HG02623 (cell line): ENCODE data around the gene PRKN.

Experiments
- ATAC-seq: cut with Tn5 transposase; IDR thresholded peaks from one replicate; pipeline ENCODE4 v1.9.1; 2021; ENCODE audit warnings: moderate library complexity; ENCODE audit not compliant: unreplicated experiment

The PRKN gene

DNA sequence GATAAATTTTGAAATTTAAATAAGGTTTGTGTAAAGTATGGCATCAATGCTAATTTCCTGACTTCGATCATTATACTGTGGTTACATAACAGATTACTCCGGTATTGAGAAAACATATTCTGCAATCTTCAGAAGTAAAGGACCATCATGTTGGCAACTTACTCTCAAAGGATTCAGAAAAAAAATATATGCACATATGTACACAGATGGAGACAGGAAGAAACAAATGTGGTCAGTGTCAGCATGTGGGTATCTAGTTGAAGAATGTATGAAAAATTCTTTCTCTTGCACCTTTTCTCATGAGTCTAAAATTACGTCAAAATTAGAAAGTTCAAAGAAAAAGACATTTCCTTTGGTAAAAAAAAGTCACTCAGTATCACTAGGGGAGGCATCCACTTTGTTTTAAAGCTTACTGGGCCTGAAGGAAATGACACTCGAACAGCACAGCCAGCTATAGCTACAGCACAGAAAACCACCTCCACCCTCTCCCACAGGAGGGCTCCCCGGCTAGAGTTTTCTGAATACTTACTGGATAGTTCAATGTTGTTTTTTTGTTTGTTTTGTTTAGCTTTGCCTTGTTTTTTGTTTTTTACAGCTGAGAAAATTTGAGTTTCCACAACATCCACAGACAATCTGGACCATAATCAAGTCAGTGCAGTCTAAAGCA is 1136.5 kb downstream of the PRKN start:
- no peak for ATAC-seq

- no peak for ATAC-seq
Measured at GRCh38 chr6:161586887-161587286, 1140.7 kb downstream of the PRKN start.

- no peak for ATAC-seq
Measured at GRCh38 chr6:161584621-161585340, 1142.8 kb downstream of the PRKN start.

- ATAC-seq, result no peak
Measured at GRCh38 chr6:161584051-161584450, 1143.5 kb downstream of the PRKN start.

- no peak for ATAC-seq
Measured at GRCh38 chr6:161583584-161583983, 1144.0 kb downstream of the PRKN start.

- ATAC-seq, result no peak
Measured at GRCh38 chr6:161578478-161578877, 1149.1 kb downstream of the PRKN start.

DNA sequence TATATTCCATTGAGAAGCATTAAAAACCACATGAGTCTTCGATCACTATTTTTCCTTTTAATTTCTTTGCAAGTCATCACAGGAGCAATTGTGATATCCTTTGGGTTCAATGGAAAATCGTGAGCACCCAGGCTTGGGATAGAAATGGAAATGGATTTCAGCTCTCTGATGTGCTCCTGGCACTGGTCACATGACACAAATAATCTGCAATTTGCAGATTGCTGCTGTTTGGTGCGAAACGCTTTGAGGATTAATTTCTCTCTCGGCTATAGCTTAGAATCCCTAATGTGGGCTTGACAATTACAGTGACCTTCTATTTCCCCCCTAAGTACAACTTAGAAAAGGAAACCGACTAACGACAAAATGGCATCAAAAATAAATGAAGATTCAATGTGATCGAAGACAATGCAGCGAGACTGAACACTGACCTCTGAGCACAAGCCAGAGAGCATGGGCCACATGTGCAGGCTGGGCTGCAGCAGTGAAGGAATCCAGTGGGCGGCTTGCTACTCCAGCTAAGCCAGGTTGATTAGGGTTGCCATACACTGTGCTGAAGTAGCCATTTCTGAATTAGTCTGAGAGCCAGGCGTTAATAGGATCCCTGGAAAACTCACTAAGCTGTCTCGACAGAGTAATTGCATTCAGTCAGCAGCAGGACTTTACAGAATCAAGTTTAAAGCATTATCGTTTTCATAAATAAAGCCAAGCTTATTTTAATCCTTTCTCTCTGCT is 1151.9 kb downstream of the PRKN start:
- no peak for ATAC-seq

DNA sequence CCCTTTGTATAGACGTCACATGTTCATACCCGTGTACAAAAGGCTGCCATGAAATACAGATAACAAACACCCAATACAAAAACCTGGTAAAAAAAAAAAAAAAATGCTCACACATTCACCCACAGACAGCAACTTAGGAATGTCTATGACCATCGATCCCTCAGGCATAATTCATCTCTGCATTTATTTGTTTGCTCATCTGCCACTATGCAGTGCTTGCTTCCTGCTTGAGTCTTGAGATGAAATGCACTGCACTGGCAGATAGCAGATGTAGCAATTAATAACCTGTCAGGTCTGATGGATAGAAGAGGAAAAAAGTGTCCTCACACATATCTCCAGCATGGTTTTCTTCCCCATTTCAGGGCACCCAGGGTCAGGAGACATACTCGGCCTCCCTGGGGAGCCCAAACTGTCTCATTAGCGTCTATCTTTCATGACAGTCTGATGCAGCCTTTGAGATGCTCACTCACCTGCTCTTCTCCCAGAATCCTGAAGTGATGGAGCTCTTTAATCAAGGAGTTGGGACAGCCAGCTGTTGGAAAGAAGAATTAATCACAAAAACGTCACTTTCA is 1158.6 kb downstream of the PRKN start:
- no peak for ATAC-seq

- no peak for ATAC-seq
Measured at GRCh38 chr6:161564952-161565351, 1162.6 kb downstream of the PRKN start.

DNA sequence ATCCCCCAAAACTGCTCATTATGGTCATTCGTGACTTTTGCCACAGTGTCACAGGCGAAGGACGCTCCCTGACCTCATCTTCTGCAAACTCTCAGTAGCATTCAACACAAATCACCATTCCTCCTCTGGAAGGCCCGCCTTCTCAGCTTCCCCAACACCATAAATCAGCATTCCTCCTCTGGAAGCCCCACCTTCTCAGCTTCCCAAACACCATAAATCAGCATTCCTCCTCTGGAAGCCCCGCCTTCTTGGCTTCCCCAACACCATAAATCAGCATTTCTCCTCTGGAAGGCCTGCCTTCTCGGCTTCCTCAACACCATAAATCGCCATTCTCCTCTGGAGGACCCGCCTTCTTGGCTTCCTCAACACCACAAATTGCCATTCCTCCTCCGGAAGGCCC is 1165.7 kb downstream of the PRKN start:
- no peak for ATAC-seq

GRCh38 chr6:161557333-161558107 is 1170.0 kb downstream of the PRKN start:
- ATAC-seq, result no peak

- ATAC-seq, result no peak
Measured at GRCh38 chr6:161554883-161555282, 1172.7 kb downstream of the PRKN start.

DNA sequence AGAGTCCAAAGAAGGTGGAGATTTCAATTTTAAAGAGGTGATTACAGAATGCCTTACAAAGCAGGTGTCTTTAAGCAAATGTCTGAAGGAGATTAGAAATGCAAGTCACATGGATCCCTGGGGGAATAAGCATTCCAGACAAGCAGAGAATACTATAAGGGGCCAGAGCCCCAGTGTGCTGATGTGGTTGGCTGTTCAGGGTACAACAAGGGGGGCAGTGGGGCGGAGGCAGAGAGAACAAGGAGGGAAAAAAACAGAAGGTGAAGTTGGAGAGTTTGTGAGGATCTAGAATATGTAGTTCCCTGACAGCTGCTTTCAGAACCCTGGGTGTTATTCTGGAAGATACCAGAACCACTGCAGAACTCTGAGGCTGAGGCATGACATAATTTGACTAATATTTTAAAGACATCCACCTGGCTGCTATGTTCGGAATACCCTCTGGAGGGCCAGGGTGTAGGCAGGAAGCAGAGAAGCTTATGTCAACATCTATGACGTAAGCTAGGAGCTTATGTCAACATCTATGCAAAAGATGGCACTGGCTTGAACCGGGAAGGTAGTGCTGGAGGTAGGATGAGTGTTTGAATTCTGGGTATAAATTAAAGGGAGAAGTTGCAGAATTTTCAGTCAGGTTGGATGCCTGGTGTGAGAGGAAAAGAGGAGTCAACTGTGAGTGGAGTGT is 1177.5 kb downstream of the PRKN start:
- no peak for ATAC-seq

- ATAC-seq, result no peak
Measured at GRCh38 chr6:161548713-161549296, 1178.8 kb downstream of the PRKN start.

- no peak for ATAC-seq
Measured at GRCh38 chr6:161547617-161548016, 1179.9 kb downstream of the PRKN start.

- ATAC-seq, result no peak
Measured at GRCh38 chr6:161546632-161547031, 1180.9 kb downstream of the PRKN start.

DNA sequence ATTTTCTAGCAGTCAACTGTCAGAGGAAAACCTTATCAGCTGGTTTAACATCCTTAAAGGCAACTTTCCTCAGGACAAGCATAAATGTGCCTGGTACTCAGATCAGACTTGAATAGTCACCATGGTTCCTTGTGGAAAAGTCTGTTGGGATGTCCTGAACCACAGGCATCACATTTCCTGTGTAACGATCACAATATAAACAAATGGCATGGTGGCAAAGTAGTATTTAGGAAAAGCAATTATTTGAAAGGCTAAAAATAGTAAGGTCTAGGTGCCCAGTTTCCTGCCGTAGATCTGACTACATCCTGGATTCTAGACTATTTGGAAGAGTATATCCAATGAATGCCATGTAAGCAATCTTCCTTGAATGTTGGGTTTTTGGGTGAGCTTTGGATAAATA is 1181.8 kb downstream of the PRKN start:
- ATAC-seq, result no peak

DNA sequence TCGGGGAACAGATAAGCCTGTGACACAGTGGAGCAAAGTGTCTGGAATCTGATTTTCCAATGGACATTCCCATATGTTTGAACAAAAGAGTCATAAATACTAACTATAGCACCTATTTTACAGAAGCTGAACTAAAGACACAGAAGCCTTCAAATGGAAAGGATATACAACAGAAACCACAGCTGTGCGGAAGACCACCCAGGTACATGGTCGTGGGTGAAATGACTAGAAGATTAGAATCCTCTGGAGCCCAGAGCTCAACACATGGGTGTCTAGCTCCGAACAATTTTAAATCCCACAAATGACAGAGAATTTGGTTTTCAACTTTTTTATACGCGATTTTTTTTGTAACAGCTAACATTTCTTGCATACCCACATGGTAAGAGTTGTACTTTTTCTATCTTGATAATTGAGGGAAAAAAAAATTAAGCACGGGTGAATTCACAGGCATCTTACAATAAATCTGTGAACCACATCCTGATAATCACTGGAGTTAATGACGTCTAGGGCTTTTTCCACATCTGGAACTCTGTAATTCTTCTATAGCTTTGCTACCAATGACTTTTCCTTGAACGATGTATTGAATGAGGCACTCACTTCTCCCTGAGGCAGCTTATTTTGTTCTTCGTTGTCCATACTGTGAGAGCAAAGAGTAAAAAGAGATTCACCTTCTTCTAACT is 1182.6 kb downstream of the PRKN start:
- ATAC-seq, result no peak

DNA sequence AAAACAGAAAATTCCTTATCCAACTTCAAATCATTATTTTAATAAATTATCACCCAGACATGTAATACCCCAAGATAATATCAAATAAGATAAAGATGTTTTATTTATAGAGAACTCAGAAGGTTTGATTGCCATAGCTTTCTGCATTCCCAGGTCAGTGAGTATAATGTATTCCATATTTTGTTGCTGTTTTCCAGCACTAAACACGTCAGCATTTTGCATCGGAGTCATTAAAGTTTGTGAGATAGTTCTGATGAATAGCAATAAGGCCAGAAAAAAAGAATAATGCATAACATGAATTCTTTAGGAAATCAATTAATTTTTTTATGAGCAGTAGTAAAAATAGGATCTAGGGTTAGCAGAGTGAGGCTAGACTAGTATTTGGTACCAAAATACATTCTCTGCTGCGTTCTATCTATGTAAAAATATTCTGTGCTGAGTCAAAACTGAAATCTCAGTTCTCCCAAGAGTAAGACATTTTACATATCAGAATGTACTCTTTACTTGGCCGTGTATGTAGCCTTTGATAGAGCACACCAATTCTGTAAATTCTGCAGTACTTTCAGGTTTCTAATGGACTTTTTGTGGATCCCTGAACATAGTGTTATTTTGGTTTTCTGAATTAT is 1183.8 kb downstream of the PRKN start:
- peak; percentile 53 for ATAC-seq
